NOMO-1 (cell line): ENCODE measurements around the gene HSD11B2.

Experiments used
- DNase-seq, 2 experiments: peaks; one replicate each; lab custom pipeline; 2025; ENCODE audit not compliant: unreplicated experiment in 2 of 2; lab: John Stamatoyannopoulos, UW

Gene HSD11B2

GRCh38 chr16:67430977-67431774 lies at the start of gene HSD11B2:
TSS of gene HSD11B2 (plus strand) at chr16:67431121. CDS start at chr16:67431249, 128 bp downstream.
- DNase-seq = peak; percentile 23 to 50

GRCh38 chr16:67383284-67383683 lies 47.6 kb upstream of the HSD11B2 start:
- DNase-seq = no peak

GRCh38 chr16:67384778-67385510 lies 46.0 kb upstream of the HSD11B2 start:
- no peak for DNase-seq

GRCh38 chr16:67386861-67387455 lies 44.0 kb upstream of the HSD11B2 start:
- DNase-seq = no peak

GRCh38 chr16:67387479-67388079 lies 43.3 kb upstream of the HSD11B2 start:
- no peak for DNase-seq

- no peak for DNase-seq
Measured at GRCh38 chr16:67388191-67388590, 42.7 kb upstream of the HSD11B2 start.

GRCh38 chr16:67388591-67388990 lies 42.3 kb upstream of the HSD11B2 start:
- no peak for DNase-seq

GRCh38 chr16:67389911-67390815 lies 40.8 kb upstream of the HSD11B2 start:
- DNase-seq = peak; percentile 90 to 92

GRCh38 chr16:67390816-67391423 lies 40.0 kb upstream of the HSD11B2 start:
- no peak for DNase-seq

- no peak for DNase-seq
Measured at GRCh38 chr16:67391424-67392300, 39.3 kb upstream of the HSD11B2 start.

GRCh38 chr16:67392301-67393059 lies 38.4 kb upstream of the HSD11B2 start:
- no peak for DNase-seq

- peak in 1 of 2 experiments; percentile 4 for DNase-seq
Measured at GRCh38 chr16:67393111-67393787, 37.7 kb upstream of the HSD11B2 start, which contains the start of gene TPPP3. TSS of gene TPPP3 (minus strand) at chr16:67393498. CDS start at chr16:67391111, 2,387 bp downstream.

- no peak for DNase-seq
Measured at GRCh38 chr16:67393788-67394154, 37.1 kb upstream of the HSD11B2 start.

GRCh38 chr16:67394155-67395104 lies 36.5 kb upstream of the HSD11B2 start:
- DNase-seq = peak; percentile 72 to 78

GRCh38 chr16:67395105-67395457 lies 35.8 kb upstream of the HSD11B2 start:
- DNase-seq = no peak

GRCh38 chr16:67395458-67396158 lies 35.3 kb upstream of the HSD11B2 start:
- DNase-seq = no peak
